Fibroblast of skin of right biceps (primary cell): Measurements from ENCODE around the gene MYL5.

Experiments
- DNase-seq: peaks from one replicate; pipeline ENCODE4 v3.0.0-alpha.2; 2013

Gene MYL5

GRCh38 chr4:708631-708933 is 34.2 kb downstream of the MYL5 start:
- no peak for DNase-seq

- no peak for DNase-seq
Observed at GRCh38 chr4:709348-709747, 35.0 kb downstream of the MYL5 start.

GRCh38 chr4:710116-710515 is 35.8 kb downstream of the MYL5 start:
- no peak for DNase-seq

DNA sequence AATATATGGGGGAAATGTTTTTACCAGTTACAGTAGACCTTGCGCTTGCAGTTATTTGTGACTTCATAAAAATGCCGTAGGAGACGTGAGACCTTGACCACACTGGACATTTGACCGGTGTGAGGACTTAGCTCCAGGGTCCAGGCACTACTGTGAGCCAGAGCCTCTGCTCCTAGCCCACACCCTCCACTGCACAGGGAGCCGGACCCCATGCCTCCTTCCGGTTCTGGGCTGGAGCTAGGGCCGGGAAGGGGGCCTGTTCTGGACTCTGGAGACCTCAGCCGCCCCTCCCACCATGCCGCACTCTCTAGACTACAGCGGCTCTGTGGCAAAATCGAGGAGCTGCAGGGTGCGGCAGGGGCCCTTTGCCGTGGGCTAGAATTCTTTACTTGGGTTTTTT is 36.6 kb downstream of the MYL5 start:
- DNase-seq, result no peak

GRCh38 chr4:712093-712492 is 37.8 kb downstream of the MYL5 start:
- DNase-seq, result no peak

DNA sequence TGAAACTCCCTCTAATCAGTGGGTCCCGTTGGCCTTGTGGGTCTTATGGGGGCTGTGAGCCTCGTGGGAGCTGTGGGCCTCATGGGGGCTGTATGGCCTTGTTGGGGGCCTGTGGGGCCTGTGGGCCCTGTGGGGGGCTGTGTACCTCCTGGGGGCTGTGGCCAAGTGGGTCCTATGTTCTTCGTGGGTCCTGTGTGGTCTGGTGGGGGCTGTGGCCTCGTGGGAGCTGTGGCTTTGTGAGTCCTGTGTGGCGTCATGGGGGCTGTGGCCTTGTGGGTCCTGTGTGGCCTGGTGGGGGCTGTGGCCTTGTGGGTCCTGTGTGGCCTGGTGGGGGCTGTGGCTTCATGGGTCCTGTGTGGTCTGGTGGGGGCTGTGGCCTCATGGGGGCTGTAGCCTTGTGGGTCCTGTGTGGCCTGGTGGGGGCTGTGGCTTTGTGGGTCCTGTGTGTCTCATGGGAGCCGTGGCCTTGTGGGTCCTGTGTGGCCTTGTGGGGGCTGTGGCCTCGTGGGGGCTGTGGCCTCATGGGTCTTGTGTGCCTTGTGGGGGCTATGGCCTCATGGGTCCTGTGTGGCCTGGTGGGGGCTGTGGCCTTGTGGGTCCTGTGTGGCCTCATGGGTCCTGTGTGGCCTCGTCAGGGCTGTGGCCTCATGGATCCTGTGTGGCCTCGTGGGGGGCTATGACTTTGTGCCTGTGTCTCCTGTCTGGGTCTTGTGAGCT is 38.7 kb downstream of the MYL5 start:
- DNase-seq, result no peak

GRCh38 chr4:714087-714486 is 39.7 kb downstream of the MYL5 start:
- DNase-seq, result no peak

DNA sequence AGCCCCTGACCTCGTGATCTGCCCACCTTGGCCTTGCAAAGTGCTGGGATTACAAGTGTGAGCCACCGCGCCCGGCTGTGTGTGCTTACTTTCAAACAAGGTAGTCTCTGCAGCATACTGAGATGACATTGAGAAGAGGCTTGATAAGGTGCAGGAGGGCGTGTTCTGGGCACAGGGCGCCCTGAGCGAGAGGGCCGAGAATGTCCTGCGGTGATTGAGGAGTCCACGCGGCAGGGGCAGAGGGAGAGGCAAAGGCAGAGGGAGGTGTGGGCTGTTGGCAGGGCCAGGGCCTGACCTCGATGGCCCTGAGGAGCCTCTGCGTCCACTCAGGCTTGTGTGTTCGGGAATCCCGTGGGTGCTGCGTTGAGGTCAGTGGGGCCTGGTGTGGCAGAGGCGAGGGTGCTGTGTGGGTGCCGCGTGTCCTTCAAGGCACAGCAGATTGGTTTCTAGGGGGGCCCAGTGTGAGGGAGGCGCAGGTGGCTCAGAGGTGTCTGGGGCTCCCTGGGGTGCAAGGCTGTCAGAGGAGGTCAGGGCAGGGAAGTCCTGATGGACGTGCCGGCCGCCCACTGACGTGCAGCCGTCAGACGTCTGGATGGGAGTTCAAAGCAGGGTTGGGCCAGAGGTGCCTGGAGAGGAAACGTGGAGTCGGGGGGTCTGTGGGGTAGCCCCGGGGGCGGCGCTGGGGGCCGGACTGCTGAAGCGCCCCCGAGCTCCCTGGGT is 43.4 kb downstream of the MYL5 start:
- no peak for DNase-seq

GRCh38 chr4:718460-718859 is 44.1 kb downstream of the MYL5 start:
- DNase-seq, result no peak

DNA sequence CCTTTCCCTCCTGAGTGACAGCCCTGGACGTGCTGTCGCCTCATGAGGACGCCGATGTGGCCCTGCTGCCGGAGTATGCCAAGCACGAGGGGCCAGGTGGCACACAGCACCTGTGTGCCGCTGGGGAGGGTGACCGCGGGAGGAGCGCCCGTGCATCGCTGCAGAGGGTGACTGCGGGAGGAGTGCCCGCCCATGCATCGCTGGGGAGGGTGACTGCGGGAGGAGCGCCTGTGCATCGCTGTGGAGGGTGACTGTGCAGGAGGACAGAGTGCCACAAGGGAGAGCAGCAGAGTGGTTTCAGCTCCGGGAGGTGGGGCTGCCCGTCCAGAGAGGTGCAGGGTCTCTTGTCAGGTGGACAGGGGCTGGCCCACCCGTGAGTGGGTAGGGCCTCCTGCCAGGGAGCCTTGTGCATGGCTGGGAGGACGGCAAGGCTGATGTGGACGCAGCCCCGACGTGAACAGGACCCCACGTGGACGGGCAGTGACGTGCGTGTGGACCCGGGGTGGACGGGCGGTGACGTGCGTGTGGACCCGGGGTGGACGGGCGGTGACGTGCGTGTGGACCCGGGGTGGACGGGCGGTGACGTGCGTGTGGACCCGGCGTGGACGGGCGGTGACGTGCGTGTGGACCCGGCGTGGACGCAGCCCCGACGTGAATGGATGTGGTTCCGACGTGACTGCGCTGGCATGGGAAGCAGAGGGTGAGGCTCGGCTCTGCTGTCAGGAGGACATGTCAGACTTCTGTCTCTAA is 45.9 kb downstream of the MYL5 start:
- DNase-seq, result no peak

GRCh38 chr4:721261-722168 is 47.2 kb downstream of the MYL5 start:
- DNase-seq, result no peak

GRCh38 chr4:722169-722725 is 47.9 kb downstream of the MYL5 start:
- DNase-seq, result no peak

GRCh38 chr4:722851-723360 is 48.6 kb downstream of the MYL5 start:
- no peak for DNase-seq

GRCh38 chr4:723751-724530 is 49.6 kb downstream of the MYL5 start:
- DNase-seq, result no peak

- DNase-seq, result no peak
Observed at GRCh38 chr4:725391-726234, 51.3 kb downstream of the MYL5 start.

- DNase-seq, result peak; percentile 43
Observed at GRCh38 chr4:726235-726787, 52.0 kb downstream of the MYL5 start.

DNA sequence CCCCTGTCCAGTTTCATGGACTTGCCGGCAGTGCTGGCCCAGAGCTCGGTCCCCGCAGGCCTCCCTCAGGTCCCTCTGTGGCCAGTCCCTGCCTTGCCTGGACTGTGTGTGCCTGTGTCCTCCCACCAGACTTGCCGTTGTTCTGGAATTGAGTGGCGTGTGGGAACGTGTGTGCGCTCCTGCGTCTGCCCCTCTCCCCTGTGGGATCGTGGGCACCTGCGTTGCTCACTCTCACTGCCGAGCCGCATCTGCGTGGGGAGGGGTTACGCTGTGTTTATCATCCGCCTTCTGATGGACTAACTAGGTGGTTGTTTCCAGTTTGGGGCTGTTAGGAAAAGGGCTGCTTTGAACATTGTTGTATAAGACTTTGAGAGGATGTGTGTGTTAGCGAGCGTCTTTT is 52.5 kb downstream of the MYL5 start:
- no peak for DNase-seq

DNA sequence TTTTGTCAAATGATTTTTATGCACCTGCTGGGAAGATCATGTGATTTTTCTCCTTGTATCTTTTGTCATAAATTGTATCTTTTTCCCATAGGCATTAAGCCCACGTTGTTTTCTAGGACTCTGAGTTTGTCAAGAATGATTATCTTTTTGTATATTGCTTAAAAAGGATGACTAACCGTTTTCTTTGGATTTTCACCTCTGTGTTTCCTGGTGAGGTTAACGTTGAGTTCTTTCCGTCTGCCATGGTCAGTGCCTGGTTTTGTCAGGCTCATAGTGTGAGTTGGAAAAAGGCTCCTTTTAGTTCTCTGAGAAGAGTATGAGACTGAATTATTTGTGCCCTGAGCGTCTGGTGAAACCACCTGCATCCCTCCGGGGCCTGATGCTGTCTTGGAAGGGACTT is 53.2 kb downstream of the MYL5 start:
- no peak for DNase-seq

DNA sequence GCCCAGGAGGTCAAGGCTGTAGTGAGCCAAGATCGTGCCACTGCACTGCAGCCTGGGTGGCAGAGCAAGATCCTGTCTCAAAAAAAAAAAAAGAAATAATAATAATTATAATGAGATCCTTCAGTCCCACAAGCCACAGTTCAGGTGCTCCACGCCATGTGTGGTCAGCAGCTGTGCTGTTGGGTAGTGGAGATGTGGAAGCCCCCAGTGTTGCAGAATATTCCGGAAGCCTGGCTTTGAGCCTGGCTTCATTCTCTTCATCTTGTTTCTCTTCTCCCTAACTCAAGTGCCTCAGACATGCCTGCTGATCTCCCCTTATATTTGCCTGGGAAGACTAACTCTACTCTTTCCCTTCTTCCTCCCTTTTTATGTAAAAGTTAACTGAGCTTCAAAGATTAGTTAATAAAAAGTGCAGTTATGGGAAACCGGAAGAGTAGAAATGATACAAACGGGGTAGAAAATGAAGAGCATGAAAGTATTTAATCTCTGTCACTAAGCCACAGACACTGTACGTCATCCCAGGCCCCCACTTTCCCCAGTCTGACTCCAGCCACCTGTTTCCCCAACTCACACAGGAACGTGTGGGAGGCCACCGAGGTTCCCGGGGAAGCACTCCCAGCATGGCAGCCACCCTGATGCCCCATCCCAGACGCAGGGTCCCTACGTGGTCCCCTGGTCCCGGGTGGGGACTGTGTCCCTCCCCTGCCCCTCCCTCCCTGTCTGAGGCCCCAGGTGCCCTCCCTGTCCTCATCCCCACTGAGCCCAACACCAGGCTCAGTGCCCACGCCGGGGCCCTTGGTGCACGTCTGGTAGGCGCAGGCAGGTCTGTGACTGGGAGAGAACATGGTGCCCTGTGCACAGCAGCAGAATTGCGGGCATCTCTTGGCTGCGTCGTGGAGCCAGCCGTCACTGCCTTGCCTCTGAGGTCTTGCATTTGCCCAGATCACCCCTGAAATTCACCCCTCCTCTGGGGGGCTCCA is 55.3 kb downstream of the MYL5 start:
- no peak for DNase-seq
